Liver (tissue), 9 donors: ENCODE data around the gene CMTM8. TPM values are rescaled to one million over a fixed set of nuclear protein-coding genes. Genes with fewer than 3 reads are reported as not detected.

Experiments used
- DNase-seq: peaks from one replicate; pipeline ENCODE4 v3.0.0-alpha.2; 2017; ENCODE audit warnings: low spot score
- H3K27ac ChIP-seq, 2 donors: one replicate each; pipeline ENCODE4 v1.7.0; 2013; ENCODE audit warnings: inconsistent platforms in 2 of 2, low read length in 2 of 2, control low read depth in 1 of 2, low read depth in 1 of 2, mild to moderate bottlenecking in 1 of 2
- H3K27me3 ChIP-seq, 4 donors: one replicate each; pipeline versions ENCODE4 v1.6.1 to v1.7.0; 2013; ENCODE audit warnings: low read length in 3 of 4, inconsistent platforms in 1 of 4, mild to moderate bottlenecking in 1 of 4, moderate library complexity in 1 of 4; ENCODE audit not compliant: control insufficient read depth in 4 of 4, insufficient read depth in 4 of 4
- H3K36me3 ChIP-seq, 4 donors: one replicate each; pipeline versions ENCODE4 v1.6.1 to v1.7.0; 2013; ENCODE audit warnings: low read length in 3 of 4, mild to moderate bottlenecking in 3 of 4, low read depth in 1 of 4, moderate library complexity in 1 of 4; ENCODE audit not compliant: control insufficient read depth in 4 of 4, insufficient read depth in 3 of 4
- H3K4me1 ChIP-seq, 4 donors: one replicate each; pipeline versions ENCODE4 v1.6.1 to v1.7.0; 2013; ENCODE audit warnings: low read length in 3 of 4, mild to moderate bottlenecking in 3 of 4, moderate library complexity in 1 of 4; ENCODE audit not compliant: control insufficient read depth in 4 of 4, insufficient read depth in 4 of 4
- H3K4me3 ChIP-seq, 3 donors: one replicate each; pipeline versions ENCODE4 v1.6.1 to v1.7.0; 2013; ENCODE audit warnings: low read length in 3 of 3, control low read depth in 1 of 3, low read depth in 1 of 3, mild to moderate bottlenecking in 1 of 3
- H3K9ac ChIP-seq, 2 donors: one replicate each; pipeline ENCODE4 v1.7.0; 2013; ENCODE audit warnings: low read length in 2 of 2, mild to moderate bottlenecking in 2 of 2, moderate library complexity in 2 of 2, control low read depth in 1 of 2, low read depth in 1 of 2
- H3K9me3 ChIP-seq, 4 donors: one replicate each; pipeline versions ENCODE4 v1.6.1 to v1.7.0; 2013; ENCODE audit warnings: low read length in 3 of 4; ENCODE audit not compliant: control insufficient read depth in 4 of 4
- EGR1 ChIP-seq, 2 donors: IDR thresholded peaks; 2 replicates each; pipeline ENCODE4 v1.6.1; 2016 to 2018; ENCODE audit warnings: antibody characterized with exemption in 2 of 2, low read depth in 2 of 2
- FOXA1 ChIP-seq: IDR thresholded peaks from 2 replicates; pipeline ENCODE4 v1.6.1; 2016; ENCODE audit warnings: antibody characterized with exemption
- FOXA2 ChIP-seq: IDR thresholded peaks from 2 replicates; pipeline ENCODE4 v1.6.1; 2016; ENCODE audit warnings: antibody characterized with exemption
- GABPA ChIP-seq, 2 donors: IDR thresholded peaks in 1 of 2; conservative IDR thresholded peaks in 1 of 2; 2 replicates each; pipeline ENCODE4 v1.6.1; 2016; ENCODE audit warnings: antibody characterized with exemption in 2 of 2, mild to moderate bottlenecking in 1 of 2, moderate library complexity in 1 of 2
- HNF4A ChIP-seq, 2 donors: conservative IDR thresholded peaks; 2 replicates each; pipeline ENCODE4 v1.6.1; 2016; ENCODE audit warnings: antibody characterized with exemption in 2 of 2, mild to moderate bottlenecking in 2 of 2
- HNF4G ChIP-seq: IDR thresholded peaks from 2 replicates; pipeline ENCODE4 v1.6.1; 2016; ENCODE audit warnings: antibody characterized with exemption
- JUND ChIP-seq, 2 donors: IDR thresholded peaks; 2 replicates each; pipeline ENCODE4 v1.6.1; 2016; ENCODE audit warnings: antibody characterized with exemption in 2 of 2
- NR2F2 ChIP-seq: IDR thresholded peaks from 2 replicates; pipeline ENCODE4 v1.6.1; 2016; ENCODE audit warnings: antibody characterized with exemption
- RAD21 ChIP-seq, 2 donors: IDR thresholded peaks; 2 replicates each; pipeline ENCODE4 v1.6.1; 2016; ENCODE audit warnings: antibody characterized with exemption in 2 of 2, mild to moderate bottlenecking in 2 of 2
- RXRA ChIP-seq, 2 donors: IDR thresholded peaks; 2 replicates each; pipeline ENCODE4 v1.6.1; 2017 to 2018; ENCODE audit warnings: antibody characterized with exemption in 2 of 2, mild to moderate bottlenecking in 1 of 2
- SP1 ChIP-seq: IDR thresholded peaks from 2 replicates; pipeline ENCODE4 v1.6.1; 2018; ENCODE audit warnings: antibody characterized with exemption, mild to moderate bottlenecking
- TAF1 ChIP-seq: conservative IDR thresholded peaks from 2 replicates; pipeline ENCODE4 v1.6.1; 2016; ENCODE audit warnings: antibody characterized with exemption, mild to moderate bottlenecking
- YY1 ChIP-seq: IDR thresholded peaks from 2 replicates; pipeline ENCODE4 v1.6.1; 2016; ENCODE audit warnings: antibody characterized with exemption, mild to moderate bottlenecking
- WGBS: extraction: QIAGEN DNeasy Blood & Tissue Kit; methylation state at CpG from one replicate; pipeline ENCODE4 v1.1.7; 2013; 5-methylcytosine and 5-hydroxymethylcytosine counted together
- polyA plus RNA-seq, 2 donors: library from polyadenylated mRNA; stranded (reverse) in 1 of 2; unstranded in 1 of 2; fragments of 200-250 nt in 1 of 2; fragments of >200 nt in 1 of 2; fragmentation: Nextera tagmentation in 1 of 2; extraction: Ambion mirVana in 1 of 2; gene quantifications; one replicate each; pipeline versions ENCODE4 v1.2.1 to v1.2.3, GENCODE V29; 2013 to 2015
- total RNA-seq, 2 donors: library from RNA; depleted of rRNA; stranded (reverse); fragments of >200 nt; gene quantifications; one replicate each; pipeline ENCODE4 v1.2.3, GENCODE V29; 2014
- TF ChIP-seq, protein P1 (sequence below): IDR thresholded peaks from 2 replicates; pipeline ENCODE4 v1.6.1; 2016; ENCODE audit warnings: antibody characterized with exemption
- TF ChIP-seq, protein P2 (sequence below): IDR thresholded peaks from 2 replicates; pipeline ENCODE4 v1.6.1; 2016; ENCODE audit warnings: antibody characterized with exemption
- TF ChIP-seq, protein P3 (sequence below): fragments of 150-350 bp; IDR thresholded peaks from 2 replicates; pipeline ENCODE4 v1.5.1; 2017; ENCODE audit warnings: improper control_type of control experiment, low read depth, low read length; ENCODE audit not compliant: missing input control
- TF ChIP-seq, protein P4 (sequence below): IDR thresholded peaks from 2 replicates; pipeline ENCODE4 v1.6.1; 2016; ENCODE audit warnings: antibody characterized with exemption, mild to moderate bottlenecking
- TF ChIP-seq, protein P5 (sequence below): IDR thresholded peaks from 2 replicates; pipeline ENCODE4 v1.6.1; 2016; ENCODE audit warnings: antibody characterized with exemption
- donor health status: healthy.
- donor health status: healthy.
- donor health status: healthy.
- donor health status: healthy.
- donor health status: healthy.

The CMTM8 gene
- total and polyA plus RNA-seq, 4 donors = 4.3 to 44.6 (median 12.5) TPM

DNA sequence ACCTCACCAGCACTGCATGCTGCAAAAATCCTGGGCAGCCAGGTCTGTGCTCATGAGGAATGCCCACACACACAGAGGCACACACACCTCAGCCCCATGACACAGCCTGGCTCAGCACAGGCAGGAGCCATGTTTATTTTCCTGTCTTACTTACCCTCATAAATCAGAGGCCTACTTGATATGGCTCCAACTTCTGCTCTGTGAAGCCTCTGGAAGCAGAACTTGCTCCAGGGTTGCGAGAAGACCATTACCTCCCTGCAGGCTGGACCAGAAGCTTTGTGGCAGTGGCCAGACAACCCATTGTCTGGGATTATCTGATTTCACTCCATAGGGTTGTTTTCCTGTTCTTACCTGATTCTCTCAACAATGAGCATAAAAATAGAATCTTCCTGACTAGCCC, 43.8 kb upstream of the CMTM8 start:
- DNase-seq = no peak
- H3K4me1 ChIP-seq = no peaks in the 10 kb centered on the region
- H3K4me3 ChIP-seq = no peak overlapping the region
- no peak overlapping the region for H3K9ac ChIP-seq
- no peak overlapping the region for H3K27ac ChIP-seq
- WGBS = 93% methylated on average over 1 of the region's 1 CpG
- no peaks in the 10 kb centered on the region for H3K27me3 ChIP-seq
- no peaks in the 10 kb centered on the region for H3K36me3 ChIP-seq
- TF ChIP-seq HNF4G = no peak
- TF ChIP-seq, protein P1, sequence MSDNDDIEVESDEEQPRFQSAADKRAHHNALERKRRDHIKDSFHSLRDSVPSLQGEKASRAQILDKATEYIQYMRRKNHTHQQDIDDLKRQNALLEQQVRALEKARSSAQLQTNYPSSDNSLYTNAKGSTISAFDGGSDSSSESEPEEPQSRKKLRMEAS = no peak
- no peak for TF ChIP-seq HNF4A (conservative IDR thresholded peaks at IDR 0.05)
- no peak for TF ChIP-seq EGR1 (IDR thresholded peaks at IDR 0.05; ENCODE audit: low read depth in 2 of 2)
- TF ChIP-seq YY1 = no peak
- TF ChIP-seq, protein P2, sequence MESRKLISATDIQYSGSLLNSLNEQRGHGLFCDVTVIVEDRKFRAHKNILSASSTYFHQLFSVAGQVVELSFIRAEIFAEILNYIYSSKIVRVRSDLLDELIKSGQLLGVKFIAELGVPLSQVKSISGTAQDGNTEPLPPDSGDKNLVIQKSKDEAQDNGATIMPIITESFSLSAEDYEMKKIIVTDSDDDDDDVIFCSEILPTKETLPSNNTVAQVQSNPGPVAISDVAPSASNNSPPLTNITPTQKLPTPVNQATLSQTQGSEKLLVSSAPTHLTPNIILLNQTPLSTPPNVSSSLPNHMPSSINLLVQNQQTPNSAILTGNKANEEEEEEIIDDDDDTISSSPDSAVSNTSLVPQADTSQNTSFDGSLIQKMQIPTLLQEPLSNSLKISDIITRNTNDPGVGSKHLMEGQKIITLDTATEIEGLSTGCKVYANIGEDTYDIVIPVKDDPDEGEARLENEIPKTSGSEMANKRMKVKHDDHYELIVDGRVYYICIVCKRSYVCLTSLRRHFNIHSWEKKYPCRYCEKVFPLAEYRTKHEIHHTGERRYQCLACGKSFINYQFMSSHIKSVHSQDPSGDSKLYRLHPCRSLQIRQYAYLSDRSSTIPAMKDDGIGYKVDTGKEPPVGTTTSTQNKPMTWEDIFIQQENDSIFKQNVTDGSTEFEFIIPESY = no peak
- TF ChIP-seq JUND (IDR thresholded peaks at IDR 0.05) = no peak
- TF ChIP-seq, protein P3, sequence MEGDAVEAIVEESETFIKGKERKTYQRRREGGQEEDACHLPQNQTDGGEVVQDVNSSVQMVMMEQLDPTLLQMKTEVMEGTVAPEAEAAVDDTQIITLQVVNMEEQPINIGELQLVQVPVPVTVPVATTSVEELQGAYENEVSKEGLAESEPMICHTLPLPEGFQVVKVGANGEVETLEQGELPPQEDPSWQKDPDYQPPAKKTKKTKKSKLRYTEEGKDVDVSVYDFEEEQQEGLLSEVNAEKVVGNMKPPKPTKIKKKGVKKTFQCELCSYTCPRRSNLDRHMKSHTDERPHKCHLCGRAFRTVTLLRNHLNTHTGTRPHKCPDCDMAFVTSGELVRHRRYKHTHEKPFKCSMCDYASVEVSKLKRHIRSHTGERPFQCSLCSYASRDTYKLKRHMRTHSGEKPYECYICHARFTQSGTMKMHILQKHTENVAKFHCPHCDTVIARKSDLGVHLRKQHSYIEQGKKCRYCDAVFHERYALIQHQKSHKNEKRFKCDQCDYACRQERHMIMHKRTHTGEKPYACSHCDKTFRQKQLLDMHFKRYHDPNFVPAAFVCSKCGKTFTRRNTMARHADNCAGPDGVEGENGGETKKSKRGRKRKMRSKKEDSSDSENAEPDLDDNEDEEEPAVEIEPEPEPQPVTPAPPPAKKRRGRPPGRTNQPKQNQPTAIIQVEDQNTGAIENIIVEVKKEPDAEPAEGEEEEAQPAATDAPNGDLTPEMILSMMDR = no peak
- TF ChIP-seq FOXA1 = no peak
- no peak for TF ChIP-seq GABPA (IDR thresholded peaks at IDR 0.05 in 1 of 2, conservative IDR thresholded peaks at IDR 0.05 in 1 of 2)
- TF ChIP-seq, protein P4, sequence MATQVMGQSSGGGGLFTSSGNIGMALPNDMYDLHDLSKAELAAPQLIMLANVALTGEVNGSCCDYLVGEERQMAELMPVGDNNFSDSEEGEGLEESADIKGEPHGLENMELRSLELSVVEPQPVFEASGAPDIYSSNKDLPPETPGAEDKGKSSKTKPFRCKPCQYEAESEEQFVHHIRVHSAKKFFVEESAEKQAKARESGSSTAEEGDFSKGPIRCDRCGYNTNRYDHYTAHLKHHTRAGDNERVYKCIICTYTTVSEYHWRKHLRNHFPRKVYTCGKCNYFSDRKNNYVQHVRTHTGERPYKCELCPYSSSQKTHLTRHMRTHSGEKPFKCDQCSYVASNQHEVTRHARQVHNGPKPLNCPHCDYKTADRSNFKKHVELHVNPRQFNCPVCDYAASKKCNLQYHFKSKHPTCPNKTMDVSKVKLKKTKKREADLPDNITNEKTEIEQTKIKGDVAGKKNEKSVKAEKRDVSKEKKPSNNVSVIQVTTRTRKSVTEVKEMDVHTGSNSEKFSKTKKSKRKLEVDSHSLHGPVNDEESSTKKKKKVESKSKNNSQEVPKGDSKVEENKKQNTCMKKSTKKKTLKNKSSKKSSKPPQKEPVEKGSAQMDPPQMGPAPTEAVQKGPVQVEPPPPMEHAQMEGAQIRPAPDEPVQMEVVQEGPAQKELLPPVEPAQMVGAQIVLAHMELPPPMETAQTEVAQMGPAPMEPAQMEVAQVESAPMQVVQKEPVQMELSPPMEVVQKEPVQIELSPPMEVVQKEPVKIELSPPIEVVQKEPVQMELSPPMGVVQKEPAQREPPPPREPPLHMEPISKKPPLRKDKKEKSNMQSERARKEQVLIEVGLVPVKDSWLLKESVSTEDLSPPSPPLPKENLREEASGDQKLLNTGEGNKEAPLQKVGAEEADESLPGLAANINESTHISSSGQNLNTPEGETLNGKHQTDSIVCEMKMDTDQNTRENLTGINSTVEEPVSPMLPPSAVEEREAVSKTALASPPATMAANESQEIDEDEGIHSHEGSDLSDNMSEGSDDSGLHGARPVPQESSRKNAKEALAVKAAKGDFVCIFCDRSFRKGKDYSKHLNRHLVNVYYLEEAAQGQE = no peak
- TF ChIP-seq RAD21 (IDR thresholded peaks at IDR 0.05) = no peak
- TF ChIP-seq SP1 = no peak
- TF ChIP-seq, protein P5, sequence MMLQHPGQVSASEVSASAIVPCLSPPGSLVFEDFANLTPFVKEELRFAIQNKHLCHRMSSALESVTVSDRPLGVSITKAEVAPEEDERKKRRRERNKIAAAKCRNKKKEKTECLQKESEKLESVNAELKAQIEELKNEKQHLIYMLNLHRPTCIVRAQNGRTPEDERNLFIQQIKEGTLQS = no peak
- no peak for TF ChIP-seq RXRA (IDR thresholded peaks at IDR 0.05)
- TF ChIP-seq FOXA2 = no peak
- TF ChIP-seq NR2F2 = no peak
- no peak for TF ChIP-seq TAF1
- no peaks in the 10 kb centered on the region for H3K9me3 ChIP-seq
